ENCODE measurements around the gene ADSS2. TPM values are rescaled to one million over a fixed set of nuclear protein-coding genes. Genes with fewer than 3 reads are reported as not detected.

ADSS2 gene
- total RNA-seq, 1 donor from 2014 or later, result 68.5 TPM

GRCh38 chr1:244447552-244447951 lies 4.2 kb downstream of the ADSS2 start:
- DNase-seq (ENCODE audit: low spot score in 2 of 2) (no peak), FAIRE-seq (no peak)

GRCh38 chr1:244447024-244447423 lies 4.7 kb downstream of the ADSS2 start:
- no peak for FAIRE-seq
- no peak for DNase-seq (ENCODE audit: low spot score in 2 of 2)

- FAIRE-seq (no peak), DNase-seq (ENCODE audit: low spot score in 2 of 2) (no peak)
Observed at GRCh38 chr1:244445320-244446181, 6.2 kb downstream of the ADSS2 start.

GRCh38 chr1:244444854-244445253 lies 6.9 kb downstream of the ADSS2 start:
- DNase-seq (ENCODE audit: low spot score in 2 of 2), result no peak
- FAIRE-seq, result no peak

GRCh38 chr1:244442850-244443249 lies 8.9 kb downstream of the ADSS2 start:
- FAIRE-seq, result no peak
- no peak for DNase-seq (ENCODE audit: low spot score in 2 of 2)

- FAIRE-seq (no peak), DNase-seq (ENCODE audit: low spot score in 2 of 2) (no peak)
Observed at GRCh38 chr1:244439391-244440032, 12.2 kb downstream of the ADSS2 start.

- FAIRE-seq, result no peak
- DNase-seq (ENCODE audit: low spot score in 2 of 2), result no peak
Observed at GRCh38 chr1:244437086-244437468, 14.6 kb downstream of the ADSS2 start.

GRCh38 chr1:244436336-244437085 lies 15.2 kb downstream of the ADSS2 start:
- FAIRE-seq (no peak), DNase-seq (ENCODE audit: low spot score in 2 of 2) (no peak)

GRCh38 chr1:244435562-244436205 lies 16.0 kb downstream of the ADSS2 start:
- FAIRE-seq (no peak), DNase-seq (ENCODE audit: low spot score in 2 of 2) (no peak)

GRCh38 chr1:244431166-244431565 lies 20.5 kb downstream of the ADSS2 start:
- FAIRE-seq (peak; percentile 91), DNase-seq (ENCODE audit: low spot score in 2 of 2) (no peak)

GRCh38 chr1:244429818-244430217 lies 21.9 kb downstream of the ADSS2 start:
- DNase-seq (ENCODE audit: low spot score in 2 of 2) (no peak), FAIRE-seq (peak; percentile 10)

- FAIRE-seq (no peak), DNase-seq (ENCODE audit: low spot score in 2 of 2) (no peak)
Observed at GRCh38 chr1:244427647-244428046, 24.1 kb downstream of the ADSS2 start.

- FAIRE-seq, result no peak
Observed at GRCh38 chr1:244424649-244425334, 26.9 kb downstream of the ADSS2 start.

GRCh38 chr1:244422174-244422573 lies 29.5 kb downstream of the ADSS2 start:
- FAIRE-seq, result no peak
- no peak for DNase-seq (ENCODE audit: low spot score in 2 of 2)

More at GRCh38 chr1:244424649-244425334, 26.9 kb downstream of the ADSS2 start:
- no peak for DNase-seq (ENCODE audit: low spot score in 2 of 2)

GRCh38 chr1:244419024-244419423 lies 32.7 kb downstream of the ADSS2 start:
- DNase-seq (ENCODE audit: low spot score in 2 of 2) (no peak), FAIRE-seq (no peak)

GRCh38 chr1:244414543-244414942 lies 37.2 kb downstream of the ADSS2 start:
- DNase-seq (ENCODE audit: low spot score in 2 of 2), result no peak
- no peak for FAIRE-seq

GRCh38 chr1:244413736-244414135 lies 38.0 kb downstream of the ADSS2 start:
- FAIRE-seq, result no peak
- no peak for DNase-seq (ENCODE audit: low spot score in 2 of 2)

- DNase-seq (ENCODE audit: low spot score in 2 of 2), result no peak
- FAIRE-seq, result no peak
Observed at GRCh38 chr1:244412176-244412575, 39.5 kb downstream of the ADSS2 start.

GRCh38 chr1:244409701-244410100 lies 42.0 kb downstream of the ADSS2 start:
- FAIRE-seq (no peak), DNase-seq (ENCODE audit: low spot score in 2 of 2) (no peak)

- no peak for FAIRE-seq
- DNase-seq (ENCODE audit: low spot score in 2 of 2), result no peak
Observed at GRCh38 chr1:244406337-244406736, 45.4 kb downstream of the ADSS2 start.

Data from frontal cortex (tissue), 4 donors.